Fibroblast of pulmonary artery (primary cell): Measurements from ENCODE around the gene MOGAT1.
A peak's percentile ranks its signal among the peaks of the same experiment; 100 is the strongest.

Experiments
- DNase-seq: peaks from one replicate; pipeline ENCODE4 v3.0.0-alpha.2; 2010; ENCODE audit warnings: low read depth
- H3K4me3 ChIP-seq: replicated peaks from 2 replicates; pipeline ENCODE4 v1.5.1; 2011; ENCODE audit warnings: low read depth, mild to moderate bottlenecking, control low read depth, low read length, moderate library complexity
- CTCF ChIP-seq: IDR thresholded peaks from 2 replicates; pipeline ENCODE4 v1.5.1; 2011; ENCODE audit warnings: mild to moderate bottlenecking, control low read depth, low read length, inconsistent platforms; ENCODE audit errors: missing control alignments

The MOGAT1 gene

GRCh38 chr2:222732489-222733178, 61.2 kb downstream of the MOGAT1 start:
- no peak for DNase-seq
- TF ChIP-seq CTCF = no peak
- H3K4me3 ChIP-seq = no peak overlapping the region

GRCh38 chr2:222733470-222733845, 62.0 kb downstream of the MOGAT1 start:
- no peak overlapping the region for H3K4me3 ChIP-seq
- no peak for TF ChIP-seq CTCF
- no peak for DNase-seq

- DNase-seq = peak; percentile 70
- TF ChIP-seq CTCF = no peak
- H3K4me3 ChIP-seq = no peak overlapping the region
These were observed 62.6 kb downstream of the MOGAT1 start for GRCh38 chr2:222733846-222734702.

- no peak for TF ChIP-seq CTCF
- peak; percentile 22 for DNase-seq
- H3K4me3 ChIP-seq = no peak overlapping the region
These were observed 63.2 kb downstream of the MOGAT1 start for GRCh38 chr2:222734703-222735014.

GRCh38 chr2:222736301-222736700, 64.8 kb downstream of the MOGAT1 start:
- no peak for TF ChIP-seq CTCF
- peak; percentile 73 for DNase-seq
- H3K4me3 ChIP-seq = no peak overlapping the region

GRCh38 chr2:222736924-222737323, 65.5 kb downstream of the MOGAT1 start:
- no peak for DNase-seq
- H3K4me3 ChIP-seq = no peak overlapping the region
- TF ChIP-seq CTCF = no peak

GRCh38 chr2:222738312-222738711, 66.9 kb downstream of the MOGAT1 start:
- DNase-seq = no peak
- H3K4me3 ChIP-seq = no peak overlapping the region
- TF ChIP-seq CTCF = no peak
